GM20431 (cell line): ENCODE data around the gene OR4X2.
"Not testable (repeated sequence)": the region's sequence is repeated elsewhere in the genome, so short reads cannot be mapped to it uniquely, and the experiment has no call there.

Source experiments
- in situ Hi-C: fragments of 300-500 bp; cut with MseI, MboI; formaldehyde crosslinking; loops from one replicate; pipeline ENCODE4 v1.15.0; 2020; ENCODE audit warnings: low sequenced_read_pairs; ENCODE audit not compliant: unreplicated experiment

Gene OR4X2, protein sequence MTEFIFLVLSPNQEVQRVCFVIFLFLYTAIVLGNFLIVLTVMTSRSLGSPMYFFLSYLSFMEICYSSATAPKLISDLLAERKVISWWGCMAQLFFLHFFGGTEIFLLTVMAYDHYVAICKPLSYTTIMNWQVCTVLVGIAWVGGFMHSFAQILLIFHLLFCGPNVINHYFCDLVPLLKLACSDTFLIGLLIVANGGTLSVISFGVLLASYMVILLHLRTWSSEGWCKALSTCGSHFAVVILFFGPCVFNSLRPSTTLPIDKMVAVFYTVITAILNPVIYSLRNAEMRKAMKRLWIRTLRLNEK

DNA sequence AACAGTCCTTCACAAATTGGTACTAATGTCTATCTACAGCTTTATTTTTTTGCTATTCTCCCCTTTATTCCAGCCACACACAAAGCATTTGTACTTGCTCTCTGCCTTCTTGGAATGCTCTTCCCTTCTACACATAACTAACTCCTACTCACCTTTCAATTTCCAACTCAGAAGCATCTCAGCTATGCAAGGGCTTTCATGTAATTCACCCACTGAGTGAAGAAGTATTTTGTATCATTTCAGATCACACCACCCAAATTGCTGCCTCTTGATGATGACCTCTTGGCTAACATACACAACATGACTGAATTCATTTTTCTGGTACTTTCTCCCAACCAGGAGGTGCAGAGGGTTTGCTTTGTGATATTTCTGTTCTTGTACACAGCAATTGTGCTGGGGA, at the start of gene OR4X2:
Gene OR4X2, plus strand, starts transcription at position 301 of the 400 bp plus-strand sequence. Its CDS starts 0 bp downstream, at position 301.
- in situ Hi-C loops: no loop called here

DNA sequence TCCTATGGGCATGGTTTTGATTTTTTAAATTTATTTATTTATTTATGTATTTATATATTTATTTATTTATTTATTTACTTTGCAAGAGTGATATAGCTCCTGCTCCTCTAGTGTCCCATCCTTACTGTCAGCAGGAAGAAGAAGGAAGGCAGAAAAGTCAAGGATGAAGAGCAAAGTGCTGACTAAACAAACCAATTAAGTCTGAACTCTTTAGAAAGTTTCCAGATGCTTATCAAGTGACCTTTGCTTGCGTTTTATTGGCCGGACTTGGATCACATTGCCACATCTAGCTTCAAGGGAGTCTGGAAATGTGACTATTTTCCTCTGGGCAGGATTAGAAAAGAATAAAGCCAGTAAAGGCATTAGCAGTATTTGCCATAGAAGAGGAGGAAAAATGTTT, 37.0 kb upstream of the OR4X2 start:
- in situ Hi-C loops: no loop called here

DNA sequence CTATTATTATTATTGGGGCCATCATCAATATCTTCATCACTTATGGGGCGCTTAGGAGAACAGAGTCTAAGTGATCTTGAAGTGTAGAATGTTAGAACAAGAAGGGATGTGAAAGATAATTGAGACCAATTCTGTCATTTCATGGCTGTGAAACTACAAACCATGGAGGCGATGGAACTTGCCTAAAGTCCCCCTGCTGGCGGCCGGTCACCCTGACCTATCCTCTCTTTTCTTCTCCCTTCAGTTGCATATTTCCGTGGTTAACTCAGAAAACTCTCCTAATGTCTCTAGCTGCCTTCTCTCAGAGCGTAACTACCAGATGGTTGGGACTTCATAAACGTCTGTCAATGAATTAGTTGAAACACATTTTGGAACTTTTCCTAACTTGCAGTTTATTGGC, 34.9 kb upstream of the OR4X2 start:
- in situ Hi-C loops: no loop called here

DNA sequence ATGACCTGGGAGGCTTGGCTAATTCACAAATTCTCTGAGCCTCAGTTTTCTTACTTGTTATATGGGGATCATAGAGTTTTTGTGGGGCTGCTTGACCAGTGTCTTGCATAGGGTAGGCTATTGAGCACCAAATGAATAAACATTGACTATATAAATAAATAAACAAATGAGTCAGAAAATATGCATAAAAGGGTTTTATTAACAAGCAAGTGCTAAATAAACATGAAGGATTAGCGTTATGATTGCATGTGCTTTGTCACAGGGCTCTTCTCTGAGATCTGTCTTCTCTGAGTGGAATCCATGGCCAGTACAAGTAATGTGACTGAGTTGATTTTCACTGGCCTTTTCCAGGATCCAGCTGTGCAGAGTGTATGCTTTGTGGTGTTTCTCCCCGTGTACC, 28.4 kb upstream of the OR4X2 start, which contains the start of gene OR4B1:
Gene OR4B1, plus strand, starts transcription at position 301 of the 400 bp plus-strand sequence. Its CDS starts 0 bp downstream, at position 301.
- in situ Hi-C loops: no loop called here

DNA sequence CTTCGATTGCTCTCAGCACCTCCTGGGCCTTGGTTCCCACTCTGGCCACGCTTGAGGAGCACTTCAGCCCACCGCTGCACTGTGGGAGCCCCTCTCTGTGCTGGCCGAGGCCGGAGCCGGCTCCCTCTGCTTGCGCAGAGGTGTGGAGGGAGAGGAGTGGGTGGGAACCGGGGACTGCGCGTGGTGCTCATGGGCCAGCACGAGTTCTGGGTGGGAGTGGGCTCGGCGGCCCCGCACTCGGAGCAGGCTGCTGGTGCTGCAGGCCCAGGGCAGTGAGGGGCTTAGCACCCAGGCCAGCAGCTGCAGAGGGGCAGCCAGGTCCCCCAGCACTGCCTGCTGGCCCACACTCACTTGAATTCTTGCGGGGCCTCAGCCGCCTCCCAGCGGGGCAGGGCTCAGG, 16.1 kb upstream of the OR4X2 start:
- in situ Hi-C loops: no loop called here

DNA sequence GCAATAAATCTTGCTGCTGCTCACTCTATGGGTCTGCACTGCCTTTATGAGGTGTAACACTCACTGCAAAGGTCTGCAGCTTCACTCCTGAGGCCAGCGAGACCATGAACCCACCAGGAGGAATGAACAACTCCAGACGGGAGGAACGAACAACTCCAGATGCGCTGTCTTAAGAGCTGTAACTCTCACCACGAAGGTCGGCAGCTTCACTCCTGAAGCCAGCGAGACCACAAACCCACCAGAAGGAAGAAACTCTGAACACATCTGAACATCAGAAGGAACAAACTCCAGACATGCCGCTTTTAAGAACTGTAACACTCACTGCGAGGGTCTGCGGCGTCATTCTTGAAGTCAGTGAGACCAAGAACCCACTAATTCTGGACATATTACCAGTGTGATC, 14.8 kb upstream of the OR4X2 start:
- in situ Hi-C loops: not testable (repeated sequence)

DNA sequence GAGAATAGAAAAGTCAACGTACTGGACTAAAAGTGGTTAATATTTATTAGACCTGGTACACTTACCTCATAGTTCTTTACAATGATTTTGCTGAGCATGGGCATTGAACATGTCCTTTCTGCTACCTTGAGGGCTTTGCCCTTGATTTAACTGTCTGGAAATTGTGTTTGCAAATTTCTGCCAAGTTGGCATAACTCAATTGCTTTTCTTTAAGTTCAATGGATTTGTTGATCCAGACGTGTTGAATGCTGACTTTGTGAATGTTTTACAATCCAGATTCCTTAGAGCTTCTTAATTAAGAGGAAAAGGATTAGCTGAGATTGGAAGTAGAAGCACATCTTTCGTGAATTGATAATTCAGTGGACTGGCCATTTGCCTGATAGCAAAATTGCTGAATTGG, 7.2 kb upstream of the OR4X2 start:
- in situ Hi-C loops: no loop called here

DNA sequence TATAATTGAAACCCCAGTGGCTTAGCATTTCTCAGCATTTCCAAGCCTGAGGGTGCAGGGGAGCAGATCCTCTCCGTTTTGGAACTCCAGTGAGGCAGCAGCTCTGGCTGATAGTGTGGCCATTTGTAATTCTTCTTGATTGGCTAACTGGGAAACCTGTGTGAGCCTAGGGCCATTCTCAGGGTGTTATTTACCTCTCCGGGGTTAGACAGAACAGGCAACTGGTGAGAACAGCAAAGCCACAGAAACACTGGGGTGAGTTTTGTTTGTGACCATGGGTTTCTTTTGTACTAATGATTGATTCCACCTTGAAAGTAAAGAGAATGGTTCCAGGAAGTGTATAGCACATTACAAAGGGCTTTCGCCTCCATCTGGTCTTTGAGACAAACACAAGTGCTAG, 2.4 kb upstream of the OR4X2 start:
- in situ Hi-C loops: no loop called here

DNA sequence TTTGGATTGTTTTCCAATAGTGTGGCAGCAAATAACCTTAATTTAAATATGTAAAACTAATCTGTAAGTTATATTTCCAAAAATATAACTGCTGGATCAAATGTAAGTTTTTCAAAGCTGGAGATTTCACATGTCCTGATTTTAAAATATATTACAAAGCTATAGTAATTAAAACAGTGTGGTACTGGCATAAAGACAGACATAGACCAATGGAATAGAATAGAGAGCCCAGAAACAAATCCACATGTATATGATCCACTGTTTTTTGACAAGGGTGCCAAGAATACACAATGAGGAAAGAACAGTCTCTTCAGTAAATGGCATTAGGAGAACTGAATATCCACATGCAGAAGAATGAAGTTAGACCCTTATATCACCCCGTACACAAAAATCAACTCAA, 4.0 kb downstream of the OR4X2 start:
- in situ Hi-C loops: no loop called here

DNA sequence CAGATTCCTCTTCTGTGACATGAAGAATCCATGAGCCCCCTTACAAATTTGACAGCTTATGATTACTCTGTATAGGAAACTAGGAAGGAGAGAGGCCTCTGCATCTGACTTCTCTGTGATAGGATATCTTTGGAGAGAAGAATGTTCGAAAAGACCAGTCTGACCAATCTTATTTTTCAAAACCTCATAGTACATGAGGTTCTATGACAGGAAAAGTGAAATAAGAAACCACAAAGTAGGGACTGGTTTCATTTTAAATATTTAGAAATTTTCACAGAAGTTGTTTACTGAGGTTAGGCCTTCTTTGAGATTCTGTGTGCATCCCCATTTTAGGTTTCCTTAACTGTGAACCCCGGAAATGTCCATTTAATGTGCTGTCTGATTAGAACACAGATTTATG, 16.7 kb downstream of the OR4X2 start:
- in situ Hi-C loops: no loop called here

DNA sequence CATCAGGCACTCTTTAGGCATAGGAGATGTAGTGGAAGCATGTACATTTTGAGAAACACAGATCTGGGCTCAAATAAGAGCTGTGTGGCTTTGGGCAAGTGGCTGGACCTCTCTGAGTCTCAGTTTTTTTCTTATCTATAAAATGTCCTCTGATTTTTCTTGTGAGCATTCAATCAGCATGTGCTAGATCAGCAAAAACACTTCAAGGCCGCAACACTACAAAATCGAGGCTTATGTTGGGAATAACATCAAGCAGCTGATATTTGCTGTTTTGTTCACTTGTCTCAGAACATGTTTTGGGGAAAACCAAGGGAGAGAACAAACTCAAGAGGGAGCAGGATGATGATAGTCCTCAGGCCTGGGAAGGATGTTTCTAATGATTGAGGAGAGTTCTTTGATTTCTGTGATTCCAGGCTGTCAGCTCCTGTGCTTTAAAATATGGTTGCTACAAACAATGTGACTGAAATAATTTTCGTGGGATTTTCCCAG, 18.6 kb downstream of the OR4X2 start, which contains the start of gene OR4X1:
Gene OR4X1, plus strand, starts transcription at position 439 of the 489 bp plus-strand sequence. Its CDS starts 0 bp downstream, at position 439.
- in situ Hi-C loops: no loop called here

DNA sequence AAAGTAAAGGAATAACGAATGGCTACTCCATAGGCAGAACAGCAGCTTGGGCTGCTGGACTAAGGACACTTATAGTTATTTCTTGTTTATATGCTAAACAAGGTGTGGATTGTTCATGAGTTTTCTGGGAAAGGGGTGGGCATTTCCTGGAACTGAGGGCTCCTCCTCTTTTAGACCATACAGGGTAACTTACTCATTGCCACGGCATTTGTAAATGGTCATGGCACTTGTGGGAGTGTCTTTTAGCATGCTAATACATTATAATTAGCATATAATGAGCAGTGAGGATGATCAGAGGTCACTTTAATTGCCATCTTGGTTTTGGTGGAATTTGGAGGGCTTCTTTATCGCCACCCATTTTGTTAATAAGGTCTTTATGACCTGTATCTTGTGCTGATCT, 25.7 kb downstream of the OR4X2 start:
- in situ Hi-C loops: no loop called here

DNA sequence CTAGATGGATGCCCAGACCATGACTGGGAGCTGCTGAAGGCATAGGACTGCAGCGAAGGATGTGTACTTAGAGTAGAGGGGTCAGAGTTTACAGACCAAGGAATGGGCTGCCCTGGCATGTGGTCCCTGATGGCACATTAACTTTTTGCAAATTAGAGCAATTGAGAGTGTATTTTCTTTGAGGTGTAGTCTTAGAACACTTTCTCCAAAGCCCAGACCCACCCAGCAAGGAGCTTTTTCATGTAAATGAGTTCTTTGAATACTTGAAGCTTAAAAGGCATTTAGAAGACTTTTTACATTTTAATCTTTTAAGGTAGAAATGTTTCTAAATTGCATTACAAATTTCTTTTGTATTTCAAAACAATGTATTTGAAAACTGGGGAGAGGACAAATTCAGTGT, 27.7 kb downstream of the OR4X2 start:
- in situ Hi-C loops: no loop called here
